Measurements from ENCODE around the gene SCAF1. TPM values are rescaled to one million over a fixed set of nuclear protein-coding genes. Genes with fewer than 3 reads are reported as not detected.

The SCAF1 gene
- total and polyA plus RNA-seq, 2 of the 13 experiments (the other 11 are each of a cell fraction or from before 2014, with no cell fraction given) = 3.3 to 6.1 TPM

GRCh38 chr19:49672131-49672919 is 30.3 kb downstream of the SCAF1 start (continued):
- TF ChIP-seq CTCF (CRISPR knock-in tag; IDR thresholded peaks at IDR 0.05) (peak; percentile 95), ZNF224 (CRISPR knock-in tag; IDR thresholded peaks at IDR 0.05) (no peak), FOXK2 (IDR thresholded peaks at IDR 0.05) (peak; percentile 40; the same call in 1 of the 2 replicates), SALL1 (CRISPR knock-in tag; IDR thresholded peaks at IDR 0.05) (peak; percentile 79), SOX5 (CRISPR knock-in tag; IDR thresholded peaks at IDR 0.05; ENCODE audit: borderline replicate concordance) (0 out of 2 replicates have a peak, but pooled peaks have one; percentile 54), KMT2A (CRISPR knock-in tag; IDR thresholded peaks at IDR 0.05) (peak; percentile 72), LRRFIP1 (CRISPR knock-in tag; conservative IDR thresholded peaks at IDR 0.05) (no peak), DZIP1 (CRISPR knock-in tag; IDR thresholded peaks at IDR 0.05) (no peak), ZNF17 (CRISPR knock-in tag; IDR thresholded peaks at IDR 0.05) (no peak), ZFP91 (CRISPR knock-in tag; IDR thresholded peaks at IDR 0.05; ENCODE audit: borderline replicate concordance) (peak; percentile 75; the same call in 1 of the 2 replicates), SP4 (CRISPR knock-in tag; IDR thresholded peaks at IDR 0.05) (peak; percentile 56; the same call in 1 of the 2 replicates)

Data from HepG2 (cell line).